Nephron progenitor cell (in vitro differentiated cells): ENCODE data around the gene CISH.

Experiments
- DNase-seq: peaks from one replicate; pipeline ENCODE4 v3.0.0; 2021
- H3K27ac Mint-ChIP-seq: 2 replicates; pipeline ENCODE4 v1.8.0; 2021; ENCODE audit warnings: mild to moderate bottlenecking, moderate library complexity, mixed read lengths
- H3K27me3 Mint-ChIP-seq: 2 replicates; pipeline ENCODE4 v1.8.0; 2021; ENCODE audit warnings: mild to moderate bottlenecking, low read depth, mixed read lengths; ENCODE audit not compliant: poor library complexity
- H3K36me3 Mint-ChIP-seq: 2 replicates; pipeline ENCODE4 v1.8.0; 2021; ENCODE audit warnings: low read depth, mixed read lengths
- H3K4me1 Mint-ChIP-seq: 2 replicates; pipeline ENCODE4 v1.8.0; 2021; ENCODE audit warnings: mixed read lengths
- H3K4me3 Mint-ChIP-seq: 2 replicates; pipeline ENCODE4 v1.8.0; 2021; ENCODE audit warnings: mild to moderate bottlenecking, moderate library complexity, mixed read lengths
- H3K9me3 Mint-ChIP-seq: 2 replicates; pipeline ENCODE4 v1.8.0; 2021; ENCODE audit warnings: mild to moderate bottlenecking, moderate library complexity, mixed read lengths
- CTCF ChIP-seq: fragments of 200-600 bp; sonication (generic); IDR thresholded peaks from 2 replicates; pipeline ENCODE4 v1.5.0; 2021; ENCODE audit warnings: antibody characterized with exemption

The CISH gene

GRCh38 chr3:50656417-50657195 is 45.0 kb upstream of the CISH start:
- Mint-ChIP-seq H3K9me3 (no peaks in the 10 kb centered on the region), H3K27me3 (peaks cover 10% of the 10 kb centered on the region), H3K36me3 (no peaks in the 10 kb centered on the region), H3K4me1 (peaks cover 10% of the 10 kb centered on the region), H3K27ac (no peak overlapping the region), H3K4me3 (no peak overlapping the region)
- no peak for DNase-seq
- no peak for TF ChIP-seq CTCF

GRCh38 chr3:50655009-50655830 is 43.6 kb upstream of the CISH start:
- DNase-seq, result no peak

GRCh38 chr3:50653937-50654595 is 42.5 kb upstream of the CISH start:
- no peak for TF ChIP-seq CTCF
- no peaks in the 10 kb centered on the region for H3K9me3 Mint-ChIP-seq
- no peak overlapping the region for H3K27ac Mint-ChIP-seq
- H3K36me3 Mint-ChIP-seq, result no peaks in the 10 kb centered on the region
- peaks cover 10% of the 10 kb centered on the region for H3K27me3 Mint-ChIP-seq
- DNase-seq, result no peak
- H3K4me3 Mint-ChIP-seq, result no peak overlapping the region
- peaks cover 18% of the 10 kb centered on the region for H3K4me1 Mint-ChIP-seq

More at GRCh38 chr3:50655009-50655830, 43.6 kb upstream of the CISH start:
- Mint-ChIP-seq H3K27ac (no peak overlapping the region), H3K4me3 (no peak overlapping the region), H3K36me3 (no peaks in the 10 kb centered on the region), H3K4me1 (peaks cover 14% of the 10 kb centered on the region), H3K9me3 (no peaks in the 10 kb centered on the region), H3K27me3 (peaks cover 10% of the 10 kb centered on the region)
- TF ChIP-seq CTCF, result no peak

GRCh38 chr3:50652709-50653108 is 41.1 kb upstream of the CISH start:
- H3K27ac Mint-ChIP-seq, result no peak overlapping the region
- H3K27me3 Mint-ChIP-seq, result peaks cover 6% of the 10 kb centered on the region
- H3K36me3 Mint-ChIP-seq, result no peaks in the 10 kb centered on the region
- no peak overlapping the region for H3K4me3 Mint-ChIP-seq
- peak; percentile 7 for TF ChIP-seq CTCF
- DNase-seq, result peak; percentile 23
- no peaks in the 10 kb centered on the region for H3K9me3 Mint-ChIP-seq
- peaks cover 23% of the 10 kb centered on the region for H3K4me1 Mint-ChIP-seq

GRCh38 chr3:50651920-50652529 is 40.5 kb upstream of the CISH start:
- Mint-ChIP-seq H3K4me3 (no peak overlapping the region), H3K27me3 (peaks cover 6% of the 10 kb centered on the region), H3K4me1 (peaks cover 23% of the 10 kb centered on the region), H3K36me3 (no peaks in the 10 kb centered on the region), H3K27ac (no peak overlapping the region), H3K9me3 (no peaks in the 10 kb centered on the region)
- no peak for TF ChIP-seq CTCF
- no peak for DNase-seq
